Fibroblast of skin of left biceps (primary cell): ENCODE measurements around the gene APOO.
"Not testable (repeated sequence)": the region's sequence is repeated elsewhere in the genome, so short reads cannot be mapped to it uniquely, and the experiment has no call there.

Experiments used
- DNase-seq, 2 experiments: peaks; one replicate each; pipeline ENCODE4 v3.0.0-alpha.2; 2013; ENCODE audit warnings: low read depth in 2 of 2

Gene APOO

DNA sequence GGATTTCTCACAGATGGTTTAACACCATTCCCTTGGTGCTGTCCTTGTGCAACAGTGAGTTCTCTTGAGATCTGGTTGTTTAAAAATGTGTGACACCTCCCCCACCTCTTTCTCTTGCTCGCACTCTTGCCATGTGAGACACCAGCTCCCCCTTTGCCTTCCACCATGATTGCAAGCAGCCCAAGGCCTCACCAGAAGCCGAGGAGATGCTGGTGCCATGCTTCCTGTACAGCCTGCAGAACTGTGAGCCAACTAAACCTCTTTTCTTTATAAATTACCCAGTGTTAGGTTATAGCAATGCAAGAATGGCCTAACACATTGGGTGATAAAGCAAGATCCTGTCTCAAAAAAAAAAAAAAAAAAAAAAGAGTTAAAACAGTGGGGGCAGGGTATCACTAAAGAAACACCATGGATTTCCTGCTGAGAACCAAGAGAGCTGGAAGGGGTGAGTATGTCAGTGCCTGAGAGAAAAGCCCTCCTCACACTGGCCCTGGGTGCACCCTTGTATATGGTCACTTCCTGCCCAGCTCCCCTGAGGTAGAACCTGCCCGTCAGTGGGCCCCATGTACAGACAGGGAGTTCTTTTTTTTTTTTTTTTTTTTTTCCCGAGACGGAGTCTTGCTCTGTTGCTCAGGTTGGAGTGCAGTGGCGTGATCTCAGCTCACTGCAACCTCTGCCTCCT, 46.4 kb downstream of the APOO start:
- DNase-seq: no peak

- not testable (repeated sequence) for DNase-seq
These were observed 48.5 kb downstream of the APOO start for GRCh38 chrX:23859238-23859637.

- no peak for DNase-seq
These were observed 49.8 kb downstream of the APOO start for GRCh38 chrX:23857935-23858334.

DNA sequence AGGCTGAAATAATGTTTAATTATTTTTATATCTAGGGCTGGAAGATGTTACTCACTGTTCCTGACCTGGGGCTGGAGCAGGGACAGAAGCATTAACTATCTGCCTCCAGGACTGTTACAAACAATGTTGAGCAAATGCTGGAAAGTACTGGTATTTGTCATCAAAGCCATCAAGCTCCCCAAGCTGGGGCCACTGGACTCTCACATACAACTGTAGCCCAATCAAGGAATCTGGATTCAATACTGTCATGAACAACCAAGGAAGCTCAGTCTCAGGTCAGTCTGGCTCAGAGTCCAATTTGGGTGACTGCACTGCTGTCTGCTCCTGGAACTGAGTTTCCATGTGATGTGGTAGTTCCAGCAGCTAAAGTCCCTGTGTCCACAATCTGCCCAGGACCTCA, 50.4 kb downstream of the APOO start:
- DNase-seq: no peak

DNA sequence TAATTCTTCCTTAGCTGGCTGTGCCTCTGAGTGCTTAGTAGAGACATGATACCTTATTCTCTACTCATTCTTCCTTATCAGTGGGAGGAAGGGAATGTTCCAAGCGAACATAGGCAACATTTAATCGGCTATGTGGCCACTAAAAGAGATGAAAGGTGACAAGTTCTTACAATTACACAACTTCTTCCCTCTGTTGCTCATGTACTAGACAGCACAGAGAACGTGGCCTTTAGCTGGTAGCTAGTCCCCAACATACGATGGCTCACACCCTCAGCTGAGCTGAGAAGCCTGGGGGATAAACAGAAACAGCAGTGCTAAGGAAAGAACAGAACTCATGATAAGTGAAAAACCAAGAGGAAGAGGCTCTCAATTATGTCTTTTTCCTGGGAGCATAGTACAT, 52.2 kb downstream of the APOO start:
- no peak for DNase-seq

DNA sequence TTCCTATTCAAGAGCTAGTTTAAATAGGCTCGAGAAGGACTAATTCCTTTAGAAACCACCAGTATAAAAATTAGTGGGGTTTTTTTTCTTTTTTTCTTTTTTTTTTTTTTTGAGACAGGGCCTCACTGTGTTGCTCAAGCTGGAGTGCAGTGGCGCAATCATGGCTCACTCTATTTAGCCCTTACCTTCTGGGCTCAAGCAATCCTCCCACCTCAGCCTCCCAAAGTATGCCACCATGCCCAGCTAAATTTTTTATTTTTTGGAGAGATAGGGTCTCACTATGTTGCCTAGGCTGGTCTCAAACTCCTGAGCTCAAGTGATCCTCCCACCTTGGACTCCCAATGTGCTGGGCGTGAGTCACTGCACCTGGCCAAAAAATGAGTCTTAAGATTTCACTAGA, 52.8 kb downstream of the APOO start:
- DNase-seq: no peak

DNA sequence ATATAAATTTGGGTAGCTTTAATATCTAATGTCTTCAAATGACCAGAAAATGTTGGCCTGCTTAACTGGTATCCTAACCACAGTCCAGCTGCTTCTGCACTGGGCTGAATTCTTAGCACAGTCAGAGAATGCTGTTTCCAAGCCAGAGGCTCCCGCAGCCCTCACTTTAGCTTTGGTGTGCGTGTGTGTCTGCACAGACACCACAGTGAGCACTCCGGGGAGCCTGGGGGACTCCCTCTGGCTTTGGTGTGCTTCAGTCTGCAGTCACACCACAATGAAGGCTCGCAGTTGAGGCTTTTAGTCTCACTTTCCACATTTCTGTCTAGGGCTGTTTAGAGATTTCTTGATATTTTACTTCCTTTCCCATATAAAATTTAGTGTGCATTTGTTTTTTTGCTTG, 53.6 kb downstream of the APOO start:
- DNase-seq: no peak

GRCh38 chrX:23851544-23851943, 56.2 kb downstream of the APOO start:
- no peak for DNase-seq

- no peak for DNase-seq
These were observed 58.5 kb downstream of the APOO start for GRCh38 chrX:23849241-23849640.

DNA sequence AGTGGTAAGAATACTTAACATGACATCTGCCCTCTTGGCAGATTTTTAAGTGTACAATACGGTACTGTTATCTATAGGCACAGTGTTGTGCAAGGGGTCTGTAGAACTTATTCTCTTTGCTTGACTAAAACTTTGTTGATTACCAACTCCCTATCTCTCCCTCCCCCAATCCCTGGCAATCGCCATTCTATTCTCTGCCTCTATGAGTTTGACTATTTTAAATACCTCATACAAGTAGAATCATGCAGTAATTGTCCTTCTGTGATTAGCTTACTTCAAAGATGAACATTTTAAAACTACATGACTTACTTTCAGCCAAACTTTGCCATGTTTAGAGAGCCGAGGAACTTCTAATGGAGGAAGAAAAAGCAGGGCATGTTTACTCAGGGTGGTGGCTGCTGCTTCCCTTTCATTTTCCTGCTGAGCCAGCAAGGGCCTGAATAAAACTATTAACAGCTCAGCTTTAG, 62.4 kb downstream of the APOO start:
- no peak for DNase-seq

DNA sequence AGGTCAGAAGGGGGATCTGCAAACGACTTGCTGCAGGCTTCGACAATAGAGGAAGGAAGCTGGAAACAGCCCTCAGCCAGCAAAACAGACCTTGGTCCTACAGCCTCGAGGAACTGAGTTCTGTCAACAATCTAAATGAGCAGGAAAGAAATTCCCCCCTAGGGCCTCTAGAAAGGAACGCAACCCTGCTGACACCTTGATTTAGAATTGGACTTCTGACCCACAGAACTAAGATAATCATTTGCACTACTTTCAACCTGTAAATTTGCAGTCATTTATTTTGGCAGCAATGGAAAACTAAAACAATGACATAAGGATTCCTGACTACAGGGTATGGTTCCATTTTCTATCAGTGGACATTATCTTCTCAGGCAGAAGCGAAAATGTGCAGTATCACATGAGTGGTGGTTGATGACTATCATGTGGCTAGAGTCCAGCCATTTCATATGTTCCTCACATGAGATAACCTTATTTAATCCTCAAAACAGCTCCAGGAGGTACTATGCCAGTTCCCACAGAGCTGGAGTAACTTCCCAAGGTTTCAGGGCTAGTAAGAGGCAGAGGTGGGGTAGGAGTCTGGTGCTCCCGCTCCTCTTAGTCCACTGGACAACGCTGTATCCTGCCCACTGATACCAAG, 63.1 kb downstream of the APOO start:
- no peak for DNase-seq

DNA sequence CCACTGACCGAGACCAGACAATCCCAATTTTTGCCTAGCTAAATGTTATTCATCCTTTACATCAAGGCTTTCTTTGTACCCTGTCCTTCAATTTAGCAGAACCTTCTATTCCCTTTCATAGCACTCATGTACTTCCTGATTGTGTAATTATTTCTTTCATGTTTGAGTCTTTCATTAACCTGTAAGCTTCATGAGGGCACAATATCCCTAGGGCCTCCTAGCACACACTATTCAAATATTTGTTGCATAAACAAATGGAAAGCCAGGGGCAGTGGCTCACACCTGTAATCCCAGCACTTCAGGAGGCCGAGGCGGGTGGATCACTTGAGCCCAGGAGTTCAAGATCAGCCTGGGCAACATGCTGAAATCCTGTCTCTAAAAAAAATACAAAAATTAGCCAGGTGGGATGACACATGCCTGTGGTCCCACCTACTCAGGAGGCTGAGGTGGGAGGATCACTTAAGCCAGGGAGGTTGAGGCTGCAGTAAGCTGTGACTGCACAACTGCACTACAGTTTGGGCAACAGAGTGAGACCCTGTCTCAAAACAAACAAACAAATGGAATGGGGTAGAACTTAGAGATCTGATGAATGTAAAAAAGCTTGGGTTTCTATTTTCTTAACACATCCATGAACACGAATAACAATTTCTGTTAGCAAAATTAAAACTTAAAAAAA, 65.8 kb downstream of the APOO start:
- DNase-seq: no peak

GRCh38 chrX:23840674-23841073, 67.1 kb downstream of the APOO start:
- no peak for DNase-seq

DNA sequence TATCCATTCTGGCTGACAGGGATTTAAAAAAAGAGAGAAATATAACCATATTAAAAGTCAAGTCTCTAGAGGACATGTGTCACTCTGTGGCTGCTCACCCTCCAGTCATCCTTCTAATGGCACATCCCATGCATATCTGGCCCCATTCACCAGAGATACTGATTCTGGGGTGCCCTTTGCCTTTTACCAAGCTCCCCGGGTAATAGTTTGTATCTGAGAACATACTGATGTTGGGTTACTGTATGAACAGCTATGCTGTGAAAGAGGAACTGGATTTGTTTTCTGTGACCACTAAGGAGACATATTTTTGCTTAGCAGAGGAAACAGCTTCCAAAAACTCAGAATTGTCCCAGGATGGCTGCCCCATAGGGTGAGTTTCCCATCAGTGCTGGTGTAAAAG, 68.8 kb downstream of the APOO start:
- DNase-seq: no peak

DNA sequence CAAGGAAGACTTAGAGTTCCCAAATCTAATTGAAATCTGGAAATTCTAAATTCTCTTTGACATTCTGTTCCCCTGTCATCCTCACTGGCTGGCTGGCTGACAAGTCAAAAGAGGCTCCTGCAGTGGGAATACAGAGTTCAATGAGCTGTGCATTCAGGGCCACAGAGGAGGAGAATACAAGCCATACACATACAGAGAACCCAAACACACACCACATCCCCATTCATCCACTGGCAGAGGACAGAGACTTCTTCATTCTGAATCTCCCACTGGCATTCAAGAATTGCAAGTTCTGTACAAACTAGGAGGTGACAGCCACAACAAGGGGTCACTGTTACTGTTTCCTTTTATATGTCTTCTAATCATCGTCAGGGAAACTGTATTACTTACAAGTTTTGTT, 75.0 kb downstream of the APOO start:
- no peak for DNase-seq

DNA sequence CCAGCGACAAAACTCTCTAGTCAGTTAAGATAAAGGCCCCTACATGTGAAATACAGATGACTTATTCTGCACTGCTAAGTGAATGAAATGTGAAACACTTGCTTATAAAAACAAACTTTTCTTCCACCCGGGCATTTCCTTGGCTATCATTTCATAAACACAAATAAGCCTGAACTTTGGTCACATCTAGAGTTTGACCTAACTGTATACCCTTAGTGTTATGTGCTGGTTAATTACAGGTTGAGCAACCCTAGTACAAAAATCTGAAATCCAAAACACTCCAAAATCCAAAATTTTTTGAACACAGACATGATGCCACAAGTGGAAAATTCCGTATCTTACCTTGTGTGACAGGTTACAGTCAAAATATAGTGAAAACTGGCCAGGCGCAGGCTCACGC, 78.9 kb downstream of the APOO start:
- DNase-seq: no peak

GRCh38 chrX:23826653-23827052, 81.1 kb downstream of the APOO start:
- DNase-seq: no peak

- no peak for DNase-seq
These were observed 81.5 kb downstream of the APOO start for GRCh38 chrX:23826216-23826615.

- DNase-seq: no peak
These were observed 82.1 kb downstream of the APOO start for GRCh38 chrX:23825675-23826074.

- DNase-seq: no peak
These were observed 84.9 kb downstream of the APOO start for GRCh38 chrX:23822841-23823240.

DNA sequence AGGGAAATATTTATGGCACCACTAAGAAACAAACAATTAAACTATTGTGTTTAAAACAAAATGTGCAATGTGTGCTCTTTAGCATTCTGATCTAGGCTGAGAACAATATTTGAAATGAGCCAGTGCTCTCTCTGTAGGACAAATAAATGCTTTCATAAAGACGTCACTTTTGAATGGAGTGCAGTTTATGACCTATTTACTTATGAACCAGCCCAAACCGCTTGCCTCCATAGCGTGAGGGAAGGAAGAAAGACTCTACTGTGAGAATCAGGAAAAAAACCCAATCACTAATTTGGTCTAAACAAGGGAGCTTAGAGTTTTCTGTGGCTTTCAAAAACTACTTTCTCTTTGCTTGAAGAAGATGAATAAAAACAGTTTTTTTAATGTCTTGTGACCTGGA, 85.3 kb downstream of the APOO start:
- DNase-seq: no peak

DNA sequence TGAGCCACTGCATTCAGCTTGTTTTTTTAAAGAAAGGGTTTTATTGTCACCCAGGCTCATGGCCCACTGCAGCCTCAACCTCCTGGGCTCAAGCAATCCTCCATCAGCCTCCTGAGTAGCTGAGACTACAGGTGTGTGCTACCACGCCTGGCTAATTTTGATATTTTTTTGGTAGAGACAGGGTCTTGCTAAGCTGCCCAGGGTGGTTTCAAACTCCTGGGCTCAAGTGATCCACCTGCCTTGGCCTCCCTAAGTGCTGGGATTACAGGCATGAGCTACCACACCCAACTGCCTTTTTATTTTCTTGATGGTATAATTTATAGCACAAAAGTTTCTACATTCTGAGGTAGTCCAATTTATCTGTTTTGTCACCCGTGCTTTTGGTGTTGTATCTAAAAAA, 85.9 kb downstream of the APOO start:
- DNase-seq: no peak

DNA sequence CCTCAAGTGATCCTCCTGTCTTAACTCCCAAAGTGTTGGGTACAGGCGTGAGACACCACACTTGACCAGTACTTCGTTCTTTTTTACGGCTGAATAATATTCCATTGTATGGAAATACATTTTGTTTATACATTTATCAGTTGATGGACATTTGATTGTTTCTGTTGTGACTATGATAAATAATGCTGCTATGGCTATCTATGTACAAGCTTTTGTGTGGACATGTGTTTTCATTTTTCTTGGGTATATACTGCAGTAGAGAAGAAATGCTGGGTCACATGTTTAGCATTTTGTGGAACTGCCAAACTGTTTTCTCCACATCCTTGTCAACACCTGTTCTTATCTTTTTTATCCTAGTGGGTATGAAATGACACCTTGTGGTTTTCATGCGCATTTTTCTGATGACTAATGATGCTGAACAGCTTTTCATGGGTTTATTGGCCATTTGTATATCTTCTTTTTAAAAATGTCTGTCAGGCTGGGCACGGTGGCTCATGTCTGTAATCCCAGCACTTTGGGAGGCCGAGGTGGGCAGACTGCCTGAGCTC, 87.4 kb downstream of the APOO start:
- DNase-seq: no peak
